LNCAP (cell line): ENCODE results near the gene RHBDD2.

Experiments
- TF ChIP-seq, protein P1 (sequence below): fragments of 450-650 bp; IDR thresholded peaks from 2 replicates; pipeline ENCODE4 v1.5.1; 2017; ENCODE audit warnings: mild to moderate bottlenecking

Gene RHBDD2

DNA sequence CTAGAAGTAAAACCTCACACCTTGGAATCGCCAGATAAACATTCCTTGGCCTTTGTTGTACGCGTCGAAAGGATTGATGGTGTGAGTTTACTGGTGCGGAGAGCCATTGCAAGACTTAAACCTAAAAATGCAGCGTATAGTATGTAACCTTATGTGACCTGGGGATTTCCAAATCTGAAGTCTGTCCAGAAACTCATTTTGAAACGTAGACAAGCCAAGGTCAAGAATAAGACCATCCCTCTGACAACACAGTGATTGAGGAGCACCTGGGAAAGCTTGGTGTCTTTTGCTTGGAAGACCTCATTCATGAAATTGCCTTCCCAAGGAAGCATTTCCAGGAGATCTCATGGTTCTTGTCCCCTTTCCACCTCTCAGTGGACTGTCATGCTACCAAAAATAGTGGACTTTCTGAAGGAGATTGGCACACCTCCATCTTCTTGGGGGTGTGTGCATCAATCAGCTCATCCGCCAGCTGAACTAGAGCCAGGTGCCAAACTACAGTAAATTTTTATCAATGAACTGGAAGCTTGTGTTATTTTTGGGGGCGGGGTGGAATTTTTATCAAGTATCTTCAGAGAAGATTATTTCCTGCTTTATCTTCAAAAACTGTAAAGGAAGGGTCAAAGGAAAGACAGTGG lies 44.3 kb downstream of the RHBDD2 start:
- TF ChIP-seq, protein P1, sequence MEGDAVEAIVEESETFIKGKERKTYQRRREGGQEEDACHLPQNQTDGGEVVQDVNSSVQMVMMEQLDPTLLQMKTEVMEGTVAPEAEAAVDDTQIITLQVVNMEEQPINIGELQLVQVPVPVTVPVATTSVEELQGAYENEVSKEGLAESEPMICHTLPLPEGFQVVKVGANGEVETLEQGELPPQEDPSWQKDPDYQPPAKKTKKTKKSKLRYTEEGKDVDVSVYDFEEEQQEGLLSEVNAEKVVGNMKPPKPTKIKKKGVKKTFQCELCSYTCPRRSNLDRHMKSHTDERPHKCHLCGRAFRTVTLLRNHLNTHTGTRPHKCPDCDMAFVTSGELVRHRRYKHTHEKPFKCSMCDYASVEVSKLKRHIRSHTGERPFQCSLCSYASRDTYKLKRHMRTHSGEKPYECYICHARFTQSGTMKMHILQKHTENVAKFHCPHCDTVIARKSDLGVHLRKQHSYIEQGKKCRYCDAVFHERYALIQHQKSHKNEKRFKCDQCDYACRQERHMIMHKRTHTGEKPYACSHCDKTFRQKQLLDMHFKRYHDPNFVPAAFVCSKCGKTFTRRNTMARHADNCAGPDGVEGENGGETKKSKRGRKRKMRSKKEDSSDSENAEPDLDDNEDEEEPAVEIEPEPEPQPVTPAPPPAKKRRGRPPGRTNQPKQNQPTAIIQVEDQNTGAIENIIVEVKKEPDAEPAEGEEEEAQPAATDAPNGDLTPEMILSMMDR = no peak

DNA sequence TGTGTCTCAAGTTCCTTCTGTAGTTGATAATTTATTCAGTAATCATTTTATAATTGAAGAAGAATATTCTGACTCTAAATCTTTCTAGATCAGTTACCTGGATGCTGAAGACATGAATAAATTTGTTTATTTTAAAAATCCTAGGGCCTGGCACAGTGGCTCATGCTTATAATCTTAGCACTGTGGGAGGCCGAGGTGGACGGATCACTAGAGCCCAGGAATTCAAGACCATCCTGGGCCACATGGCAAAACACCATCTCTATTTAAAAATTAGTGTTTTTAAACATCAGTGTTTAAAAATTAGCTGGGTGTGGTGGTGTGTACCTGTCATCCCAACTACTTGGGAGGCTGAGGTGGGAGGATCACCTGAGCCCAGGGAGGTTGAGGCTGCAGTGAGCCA lies 45.4 kb downstream of the RHBDD2 start:
- TF ChIP-seq, protein P1 = no peak

DNA sequence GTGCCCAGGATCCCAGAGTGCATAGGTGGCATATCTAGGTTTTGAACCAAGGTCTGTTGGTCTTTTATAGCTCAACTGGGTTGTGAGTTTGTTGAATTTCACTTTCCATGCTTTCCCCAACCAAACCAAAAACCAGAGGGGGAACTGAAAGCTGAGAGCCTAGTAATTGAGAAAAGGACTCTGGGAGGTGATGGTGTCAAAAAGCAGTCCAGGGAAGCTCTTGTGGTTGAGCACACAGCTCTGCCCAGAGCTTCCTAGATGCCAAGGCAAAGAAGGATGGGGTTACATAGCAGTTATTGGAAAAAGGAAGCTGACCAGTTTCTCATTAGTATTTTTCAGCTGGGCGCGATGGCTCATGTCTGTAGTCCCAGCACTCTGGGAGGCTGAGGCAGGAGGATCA lies 46.1 kb downstream of the RHBDD2 start:
- TF ChIP-seq, protein P1 = no peak

DNA sequence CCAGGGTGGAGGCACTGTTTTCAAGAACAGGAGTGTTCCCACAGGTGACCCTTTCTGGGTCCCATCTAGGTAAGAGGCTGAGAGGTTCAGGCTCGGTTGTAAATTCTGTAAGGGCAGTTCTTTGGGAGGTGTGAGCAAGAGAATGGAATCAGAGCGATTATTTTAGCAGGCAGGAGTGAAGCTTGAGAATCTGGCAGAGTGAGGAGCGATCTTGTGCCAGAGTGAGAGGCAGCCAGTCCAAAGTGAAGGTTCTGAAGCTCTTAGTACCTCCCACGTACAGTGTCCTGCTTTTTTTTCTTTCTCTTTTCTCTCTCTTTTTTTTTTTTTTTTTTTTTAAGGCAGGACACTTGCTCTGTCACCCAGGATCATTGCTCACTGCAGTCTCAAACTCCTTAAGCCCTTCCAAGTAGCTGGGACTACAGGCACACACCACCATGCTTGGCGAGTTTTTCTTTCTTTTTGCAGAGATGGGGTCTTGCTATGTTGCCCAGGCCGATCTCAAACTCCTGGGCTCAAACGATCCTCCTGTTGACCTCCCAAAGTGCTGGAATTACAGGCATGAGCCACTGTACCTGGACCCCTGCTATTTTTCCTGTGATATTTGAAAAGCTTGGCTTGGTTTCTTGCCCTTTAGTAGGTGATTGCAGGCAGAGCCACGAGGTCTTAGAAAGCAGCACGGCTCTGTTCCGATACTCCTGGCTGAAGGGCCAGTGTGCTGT lies 47.0 kb downstream of the RHBDD2 start:
- TF ChIP-seq, protein P1 = no peak

DNA sequence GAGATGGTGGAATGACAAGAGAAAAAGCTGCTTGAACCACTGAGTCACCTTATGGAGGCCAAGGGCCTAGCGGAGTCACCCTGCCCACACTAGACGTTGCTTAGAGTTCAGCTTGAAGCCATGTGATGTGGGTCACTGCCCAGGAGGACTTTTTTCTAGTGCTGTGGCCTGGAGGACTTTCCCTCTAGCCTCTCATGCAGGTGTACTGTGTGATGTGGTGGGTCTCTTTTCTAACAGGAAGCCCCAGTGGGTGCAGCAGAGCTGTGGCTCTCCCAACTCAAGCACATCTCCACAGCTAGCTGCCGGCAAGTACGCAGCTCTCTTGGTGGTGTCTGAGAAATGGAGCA lies 49.7 kb downstream of the RHBDD2 start:
- TF ChIP-seq, protein P1 = no peak

DNA sequence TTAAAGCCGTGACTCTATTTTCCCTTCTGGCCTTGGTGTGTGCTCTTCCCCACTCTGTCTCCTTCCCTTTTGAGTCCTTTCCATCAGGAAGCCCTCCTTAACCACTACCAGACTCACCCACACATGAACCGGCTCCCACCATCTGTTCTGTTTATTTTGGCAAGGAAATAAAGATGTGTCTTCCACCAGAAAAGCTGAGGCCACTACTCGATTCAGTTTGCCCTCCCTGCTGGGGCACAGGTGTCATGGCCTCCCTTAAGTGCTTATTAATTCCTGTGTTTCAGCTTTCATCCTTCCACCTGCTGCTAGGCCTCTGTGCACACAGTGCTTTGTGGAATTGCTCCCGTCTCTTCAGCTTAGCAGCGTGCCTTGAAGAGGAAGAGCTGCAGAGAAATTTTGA lies 52.8 kb downstream of the RHBDD2 start:
- TF ChIP-seq, protein P1 = no peak

DNA sequence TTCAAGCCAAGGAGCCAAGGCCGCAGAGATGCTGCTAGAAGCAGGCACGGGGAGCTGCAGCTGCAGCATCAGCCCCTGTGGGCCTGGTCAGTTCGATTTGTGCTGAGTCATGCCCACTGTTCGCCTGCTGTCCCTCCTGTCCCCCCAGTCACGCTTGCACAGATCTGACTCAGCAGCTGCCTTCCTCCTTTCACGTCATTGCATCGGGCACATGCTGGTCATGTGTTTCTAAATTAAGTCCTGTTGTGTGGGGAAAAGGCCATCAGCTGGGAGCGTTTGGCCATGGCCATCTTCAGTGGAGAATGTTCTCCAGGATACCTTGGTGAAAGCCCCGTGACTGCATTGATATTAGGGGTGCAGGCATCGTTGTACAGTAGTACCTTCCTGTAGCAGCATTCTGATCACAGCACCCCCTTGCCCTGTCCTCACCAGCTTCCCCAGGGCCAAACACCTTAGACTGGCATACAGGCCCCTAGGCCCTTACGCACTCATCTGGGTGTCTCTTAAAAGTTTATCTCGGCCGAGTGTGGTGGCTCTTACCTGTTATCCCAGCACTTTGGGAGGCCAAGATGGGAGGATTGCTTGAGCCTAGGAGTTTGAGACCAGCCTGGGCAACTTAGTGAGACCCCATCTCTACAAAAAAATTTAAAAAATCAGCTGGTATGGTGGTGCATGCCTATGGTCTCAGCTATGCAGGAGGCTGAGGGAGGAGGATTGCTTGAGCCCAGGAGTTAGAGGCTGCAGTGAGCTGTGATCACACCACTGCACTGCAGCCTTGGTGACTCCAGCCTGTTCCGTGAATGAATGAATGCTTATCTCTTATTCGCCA lies 59.3 kb downstream of the RHBDD2 start:
- TF ChIP-seq, protein P1 = no peak
